GM20431 (cell line): ENCODE results near the gene HTD2.

Experiments
- in situ Hi-C: fragments of 300-500 bp; cut with MseI, MboI; formaldehyde crosslinking; loops from one replicate; pipeline ENCODE4 v1.15.0; 2020; ENCODE audit warnings: low sequenced_read_pairs; ENCODE audit not compliant: unreplicated experiment

The HTD2 gene

GRCh38 chr3:58352626-58353025 is 46.3 kb downstream of the HTD2 start:
- in situ Hi-C loops = no loop called here

- in situ Hi-C loops = no loop called here
These were observed 47.6 kb downstream of the HTD2 start for GRCh38 chr3:58353722-58354553.

DNA sequence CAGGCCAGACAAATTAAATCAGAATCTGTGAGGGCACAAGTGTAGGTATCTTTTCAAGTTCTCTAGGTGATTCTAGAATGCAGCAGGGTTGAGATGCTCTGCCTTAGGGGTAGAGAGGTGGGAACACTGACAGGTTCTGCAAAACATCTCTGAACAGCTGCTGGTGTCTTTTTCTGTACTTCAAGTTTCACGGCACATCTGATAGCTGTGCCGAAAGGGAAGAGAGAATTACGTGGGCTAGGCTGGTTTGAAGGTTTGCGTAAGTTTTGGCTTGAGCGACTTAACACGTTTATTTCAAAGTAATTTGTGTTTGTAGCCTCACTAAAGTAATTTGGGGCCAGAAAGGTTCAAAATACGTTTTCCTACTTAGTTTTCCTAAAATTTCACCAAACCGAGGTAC is 48.9 kb downstream of the HTD2 start:
- in situ Hi-C loops = no loop called here

GRCh38 chr3:58356054-58356453 is 49.7 kb downstream of the HTD2 start:
- in situ Hi-C loops = no loop called here

GRCh38 chr3:58357402-58357801 is 51.1 kb downstream of the HTD2 start:
- in situ Hi-C loops = no loop called here

GRCh38 chr3:58358092-58358491 is 51.8 kb downstream of the HTD2 start:
- in situ Hi-C loops = no loop called here

GRCh38 chr3:58358808-58359207 is 52.5 kb downstream of the HTD2 start:
- in situ Hi-C loops = no loop called here

DNA sequence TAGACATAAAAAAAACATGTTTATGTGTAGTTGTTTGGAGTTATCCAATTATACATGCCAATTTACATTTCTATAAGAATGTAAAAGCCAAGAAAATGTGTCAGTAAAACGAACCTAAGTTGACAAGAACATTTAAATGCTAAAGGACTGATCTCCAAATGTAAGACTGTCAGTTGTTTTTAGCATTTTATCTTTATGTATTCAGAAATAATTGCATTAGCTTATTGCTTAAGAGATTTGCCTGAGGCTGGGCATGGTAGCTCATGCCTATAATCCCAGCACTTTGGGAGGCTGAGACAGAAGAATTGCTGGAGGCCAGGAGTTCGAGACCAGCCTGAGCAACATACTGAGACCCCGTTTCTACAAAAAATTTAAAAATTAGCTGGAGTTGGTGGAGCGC is 53.3 kb downstream of the HTD2 start:
- in situ Hi-C loops = no loop called here

DNA sequence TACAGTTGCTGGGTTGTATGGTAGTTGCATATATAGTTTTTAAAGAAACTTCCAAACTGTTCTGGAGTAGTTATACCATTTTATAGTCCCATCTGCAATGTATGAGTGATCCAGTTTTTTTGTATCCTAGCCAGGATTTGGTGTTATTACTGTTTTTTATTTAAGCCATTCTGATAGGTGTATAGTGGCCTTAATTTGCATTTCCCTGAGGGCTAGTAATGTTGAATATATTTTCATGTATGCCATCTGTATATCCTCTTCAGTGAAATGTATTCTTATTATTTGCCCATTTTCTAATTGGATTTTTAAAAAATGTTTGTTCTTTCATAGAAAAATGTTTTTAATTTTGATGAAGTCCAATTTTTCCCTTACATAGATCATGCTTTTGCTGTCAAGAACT is 55.5 kb downstream of the HTD2 start:
- in situ Hi-C loops = no loop called here

GRCh38 chr3:58366699-58367098 is 60.4 kb downstream of the HTD2 start:
- in situ Hi-C loops = no loop called here

DNA sequence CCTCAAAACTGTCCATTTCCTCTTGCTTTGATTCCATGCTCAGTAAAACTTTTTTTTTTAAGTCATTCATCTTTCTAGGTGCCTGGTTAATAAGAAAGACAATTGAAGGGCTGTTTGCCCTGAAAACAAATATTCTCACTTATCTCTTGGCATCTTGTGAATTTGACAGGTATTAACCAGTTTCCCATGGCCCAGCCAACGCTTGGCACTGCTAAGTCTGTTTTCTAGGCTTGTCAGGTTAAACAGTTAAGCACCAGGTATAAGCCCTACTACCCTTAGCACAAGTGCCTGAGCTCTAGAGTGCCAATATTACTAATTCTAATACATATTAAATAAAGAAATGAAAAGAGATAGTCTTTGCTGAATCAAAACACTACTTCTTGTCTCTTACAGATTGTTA is 62.7 kb downstream of the HTD2 start:
- in situ Hi-C loops = no loop called here
